GM23248 (cell line): Measurements from ENCODE around the gene NRCAM. TPM values are rescaled to one million over a fixed set of nuclear protein-coding genes. Genes with fewer than 3 reads are reported as not detected.

Experiments used
- DNase-seq: peaks from one replicate; pipeline ENCODE4 v3.0.0-alpha.2; 2015
- H2AFZ ChIP-seq: fragments of 200-600 bp; sonication (generic); 2 replicates; pipeline ENCODE4 v1.6.1; 2016; ENCODE audit warnings: antibody characterized with exemption
- H3F3A ChIP-seq: fragments of 200-600 bp; sonication (generic); 2 replicates; pipeline ENCODE4 v1.6.1; 2016; ENCODE audit warnings: mild to moderate bottlenecking, antibody characterized with exemption, mixed run types; ENCODE audit not compliant: insufficient read depth
- H3K27ac ChIP-seq: fragments of 200-600 bp; sonication (generic); 2 replicates; pipeline ENCODE4 v1.5.1; 2016; ENCODE audit warnings: mild to moderate bottlenecking
- H3K27me3 ChIP-seq: fragments of 200-600 bp; sonication (generic); replicated peaks from 2 replicates; pipeline ENCODE4 v1.6.1; 2016; ENCODE audit warnings: mild to moderate bottlenecking; ENCODE audit not compliant: insufficient read depth
- H3K36me3 ChIP-seq: fragments of 200-600 bp; sonication (generic); 2 replicates; pipeline ENCODE4 v1.6.1; 2016; ENCODE audit warnings: low read depth, mild to moderate bottlenecking
- H3K4me1 ChIP-seq: fragments of 200-600 bp; sonication (generic); 2 replicates; pipeline ENCODE4 v1.6.1; 2016; ENCODE audit warnings: mild to moderate bottlenecking; ENCODE audit not compliant: insufficient read depth
- H3K4me2 ChIP-seq: fragments of 200-600 bp; sonication (generic); one replicate; pipeline ENCODE4 v1.6.1; 2016; ENCODE audit warnings: mild to moderate bottlenecking; ENCODE audit not compliant: unreplicated experiment
- H3K4me3 ChIP-seq: fragments of 200-600 bp; sonication (generic); 2 replicates; pipeline ENCODE4 v1.5.1; 2016; ENCODE audit warnings: mild to moderate bottlenecking
- H3K79me2 ChIP-seq: fragments of 200-600 bp; sonication (generic); 2 replicates; pipeline ENCODE4 v1.6.1; 2016; ENCODE audit warnings: mild to moderate bottlenecking; ENCODE audit not compliant: insufficient read depth
- H3K9ac ChIP-seq: fragments of 200-600 bp; sonication (generic); 2 replicates; pipeline ENCODE4 v1.6.1; 2016; ENCODE audit warnings: mild to moderate bottlenecking
- H3K9me2 ChIP-seq: fragments of 200-600 bp; sonication (generic); 2 replicates; pipeline ENCODE4 v1.6.1; 2016; ENCODE audit warnings: mixed run types, mild to moderate bottlenecking, moderate library complexity; ENCODE audit not compliant: insufficient read depth
- H3K9me3 ChIP-seq: fragments of 200-600 bp; sonication (generic); one replicate; pipeline ENCODE4 v1.6.1; 2017; ENCODE audit warnings: low read depth
- H4K20me1 ChIP-seq: fragments of 200-600 bp; sonication (generic); 2 replicates; pipeline ENCODE4 v1.6.0; 2016; ENCODE audit not compliant: insufficient read depth
- EZH2 ChIP-seq: fragments of 200-600 bp; sonication (generic); IDR thresholded peaks from 2 replicates; pipeline ENCODE4 v1.6.1; 2018; ENCODE audit warnings: antibody characterized with exemption, mild to moderate bottlenecking; ENCODE audit not compliant: insufficient read depth, poor library complexity, severe bottlenecking
- EZH2phosphoT487 ChIP-seq: fragments of 200-600 bp; sonication (generic); IDR thresholded peaks from 2 replicates; pipeline ENCODE4 v1.6.1; 2018; ENCODE audit warnings: antibody characterized with exemption, moderate library complexity, mild to moderate bottlenecking, low read depth; ENCODE audit not compliant: insufficient read depth
- WGBS, 2 experiments: methylation state at CpG; one replicate each; pipeline ENCODE4 v1.1.6; 2015 to 2017; ENCODE audit warnings: low lambda C conversion rate in 2 of 2, low coverage in 1 of 2; ENCODE audit errors: missing lambda C conversion rate in 2 of 2; 5-methylcytosine and 5-hydroxymethylcytosine counted together
- in situ Hi-C: fragments of 300-500 bp; cut with MboI; formaldehyde crosslinking; loops from 2 replicates; pipeline ENCODE4 v1.15.0; 2020
- polyA plus RNA-seq: library from polyadenylated mRNA; unstranded; fragments of >200 nt; fragmentation: Nextera tagmentation; extraction: Ambion mirVana; gene quantifications from 2 replicates; pipeline ENCODE4 v1.2.1, GENCODE V29; 2016
- total RNA-seq: library from RNA; depleted of rRNA; stranded (reverse); fragments of >200 nt; shearing (Covaris generic); gene quantifications from 2 replicates; pipeline ENCODE4 v1.2.3, GENCODE V29; 2014

NRCAM gene
- total and polyA plus RNA-seq, 2 experiments from 2014 or later, result 5.1 to 7.0 TPM

DNA sequence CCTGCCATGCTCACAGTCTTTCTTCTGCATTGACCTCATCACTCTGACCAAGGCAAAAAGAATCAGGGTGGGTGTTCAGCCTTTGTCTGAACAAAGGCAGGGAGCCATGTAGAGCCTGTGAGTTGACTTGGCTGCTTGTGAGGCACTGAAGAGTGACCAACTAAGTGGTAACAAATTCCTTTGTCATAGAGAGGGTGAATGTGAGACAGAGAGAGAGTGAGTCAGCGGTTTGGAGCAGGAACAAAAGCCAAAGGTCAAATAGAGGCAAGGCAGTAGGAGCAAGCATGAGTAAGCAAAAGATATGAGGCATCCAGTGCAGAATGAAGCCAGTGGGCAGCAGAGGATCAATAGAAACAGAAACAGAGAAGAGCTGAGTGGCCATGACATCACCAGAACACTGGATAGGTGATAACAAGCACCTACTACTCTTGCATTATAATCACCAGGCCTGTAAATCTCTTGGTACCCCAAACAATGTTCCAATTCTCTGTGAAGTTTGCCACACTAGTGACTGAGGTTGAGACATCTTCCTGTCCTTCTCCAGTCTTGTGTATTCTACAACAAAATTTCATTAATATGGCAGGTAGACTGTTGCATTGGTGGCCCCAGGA, 209.9 kb downstream of the NRCAM start:
- Histone ChIP-seq H3K9ac (peak overlapping the region; percentile 77), H4K20me1 (no peaks in the 10 kb centered on the region), H3K27me3 (no peaks in the 10 kb centered on the region), H3K4me1 (peaks cover 40% of the 10 kb centered on the region), H3F3A (peaks cover 35% of the 10 kb centered on the region), H3K27ac (peak overlapping the region; percentile 88), H3K36me3 (no peaks in the 10 kb centered on the region), H3K9me3 (no peaks in the 10 kb centered on the region), H3K4me2 (peak overlapping the region; percentile 85), H2AFZ (peak overlapping the region; percentile 84), H3K79me2 (no peaks in the 10 kb centered on the region), H3K4me3 (peak overlapping the region; percentile 66), H3K9me2 (no peaks in the 10 kb centered on the region; the same call in none of the 2 replicates)
- 0% methylated on average over 1 of the region's 1 CpG for WGBS, 2 experiments
- in situ Hi-C loops, result no loop called here
- TF ChIP-seq EZH2phosphoT487 (no peak), EZH2 (no peak)
- DNase-seq, result peak; percentile 99

DNA sequence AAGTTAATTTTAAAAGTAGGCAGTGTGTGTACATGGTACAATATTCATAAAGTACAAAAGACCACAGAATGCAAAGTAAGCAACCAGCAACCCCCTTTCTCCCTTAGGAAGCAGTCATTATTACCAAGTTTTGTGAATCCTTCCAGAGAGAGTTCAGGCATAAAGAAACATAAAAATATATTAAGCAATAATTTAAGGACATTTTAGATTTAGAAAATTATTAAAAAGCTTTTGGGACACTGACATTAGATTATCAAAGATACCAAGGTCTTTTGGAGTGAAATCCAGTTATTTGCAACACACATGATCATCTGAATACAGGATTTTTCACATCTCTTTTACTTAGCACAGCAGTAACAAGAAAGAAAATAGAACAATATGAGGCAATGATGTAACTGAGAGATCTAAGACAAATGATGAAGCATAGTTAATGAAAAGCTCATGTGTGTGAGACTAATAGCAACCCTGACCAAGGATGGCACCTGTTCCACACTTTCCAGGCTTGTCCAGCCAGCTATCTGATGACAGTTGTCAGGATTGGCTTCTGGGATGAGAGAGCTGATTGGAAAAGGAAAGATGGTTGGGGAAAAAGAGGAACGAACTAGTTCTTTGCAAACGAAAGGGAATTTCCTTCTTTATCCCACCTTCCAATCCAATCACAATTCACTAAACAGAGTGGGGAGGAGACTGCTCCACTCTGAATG, 210.6 kb downstream of the NRCAM start:
- Histone ChIP-seq H3K79me2 (no peaks in the 10 kb centered on the region), H3K9me2 (no peaks in the 10 kb centered on the region; the same call in none of the 2 replicates), H3K36me3 (no peaks in the 10 kb centered on the region), H3K4me2 (peak overlapping the region; percentile 85), H2AFZ (peak overlapping the region; percentile 84), H3F3A (peaks cover 35% of the 10 kb centered on the region), H3K9ac (peak overlapping the region; percentile 77), H4K20me1 (no peaks in the 10 kb centered on the region), H3K9me3 (no peaks in the 10 kb centered on the region), H3K27ac (peak overlapping the region; percentile 88), H3K4me1 (peaks cover 40% of the 10 kb centered on the region), H3K27me3 (no peaks in the 10 kb centered on the region), H3K4me3 (peak overlapping the region; percentile 66)
- no peak for DNase-seq
- TF ChIP-seq EZH2phosphoT487 (no peak), EZH2 (no peak)
- in situ Hi-C loops, result no loop called here
- 0% methylated on average over 2 of the region's 2 CpGs for WGBS, 2 experiments

DNA sequence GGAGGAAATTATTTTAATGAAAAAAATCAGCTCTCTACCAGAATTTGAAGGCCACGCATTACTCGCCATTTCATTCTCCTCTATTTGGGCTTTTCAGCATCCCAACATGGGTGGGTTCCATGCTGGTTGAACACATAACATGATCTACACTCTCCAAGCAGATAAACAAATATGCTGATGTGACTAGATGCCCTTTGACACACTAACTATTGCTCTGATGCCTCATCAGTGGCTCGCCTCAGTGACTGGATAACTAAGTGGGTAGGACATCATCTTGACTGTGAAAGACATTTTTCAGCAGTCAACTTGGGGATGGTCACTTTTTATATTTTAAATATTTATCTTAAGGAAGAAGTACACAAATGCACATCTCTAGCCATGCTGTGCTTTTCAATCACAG, 212.1 kb downstream of the NRCAM start:
- DNase-seq, result no peak

DNA sequence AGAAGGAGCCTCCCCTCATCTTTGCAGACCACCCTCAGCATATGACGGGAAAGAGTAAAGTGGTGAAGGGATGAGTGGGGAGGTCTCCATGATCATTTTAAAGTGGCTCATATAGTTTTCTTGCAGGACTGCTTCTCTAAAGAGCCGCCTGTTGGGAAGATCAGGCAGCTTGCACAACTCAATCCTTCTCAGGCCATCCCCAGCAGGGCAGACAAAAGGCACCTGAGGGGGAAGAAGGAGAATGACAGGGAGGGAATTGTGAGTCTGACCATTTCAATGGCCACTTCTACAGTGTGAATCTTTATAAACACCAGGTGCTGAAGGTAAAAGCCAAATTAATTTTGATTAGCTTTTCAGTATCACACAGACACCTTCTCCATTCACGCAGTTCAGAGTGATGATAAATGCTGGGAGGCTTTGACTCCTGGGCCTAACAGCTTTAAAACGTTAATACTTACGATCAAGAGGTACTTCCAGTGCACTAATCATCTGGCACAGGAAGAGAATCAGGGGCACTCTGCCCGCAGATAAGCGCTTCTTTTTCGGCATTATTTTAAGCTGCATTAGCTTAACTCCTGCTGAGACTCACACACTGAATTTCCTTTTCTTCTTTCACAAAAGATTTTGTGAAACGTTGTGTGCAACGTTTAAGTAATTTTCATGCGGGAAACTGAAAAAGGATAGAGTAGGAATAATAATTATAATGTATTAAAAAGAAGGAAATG, 216.6 kb downstream of the NRCAM start:
- Histone ChIP-seq H3K4me2 (no peak overlapping the region), H4K20me1 (no peaks in the 10 kb centered on the region), H3K9me2 (no peaks in the 10 kb centered on the region; the same call in 1 of the 2 replicates), H3K9me3 (no peaks in the 10 kb centered on the region), H3F3A (peaks cover 22% of the 10 kb centered on the region), H3K9ac (no peak overlapping the region), H3K4me1 (peaks cover 19% of the 10 kb centered on the region), H3K4me3 (no peak overlapping the region), H2AFZ (no peak overlapping the region), H3K36me3 (no peaks in the 10 kb centered on the region), H3K79me2 (no peaks in the 10 kb centered on the region), H3K27ac (no peak overlapping the region), H3K27me3 (no peaks in the 10 kb centered on the region)
- in situ Hi-C loops, result no loop called here
- no peak for DNase-seq
- WGBS, 2 experiments, result 89 to 91% methylated on average over 11 of the region's 11 CpGs
- TF ChIP-seq EZH2phosphoT487 (no peak), EZH2 (no peak)

More for the DNA sequence above, 212.1 kb downstream of the NRCAM start:
- no peak overlapping the region for H3K27ac ChIP-seq
- H3K27me3 ChIP-seq, result no peaks in the 10 kb centered on the region
- TF ChIP-seq EZH2phosphoT487, result no peak
- TF ChIP-seq EZH2, result no peak
- peaks cover 38% of the 10 kb centered on the region for H3K4me1 ChIP-seq
- no peaks in the 10 kb centered on the region for H3K9me3 ChIP-seq
- H3F3A ChIP-seq, result peaks cover 35% of the 10 kb centered on the region
- no peaks in the 10 kb centered on the region for H3K79me2 ChIP-seq
- in situ Hi-C loops, result no loop called here
- H3K36me3 ChIP-seq, result no peaks in the 10 kb centered on the region
- H3K4me2 ChIP-seq, result no peak overlapping the region
- no peak overlapping the region for H3K4me3 ChIP-seq
- H3K9me2 ChIP-seq, result no peaks in the 10 kb centered on the region; the same call in none of the 2 replicates
- H4K20me1 ChIP-seq, result no peaks in the 10 kb centered on the region
- H2AFZ ChIP-seq, result no peak overlapping the region
- 93 to 99% methylated on average over 3 of the region's 3 CpGs for WGBS, 2 experiments
- H3K9ac ChIP-seq, result no peak overlapping the region
